Panc1 (cell line): ENCODE data around the gene CLUH. TPM values are rescaled to one million over a fixed set of nuclear protein-coding genes. Genes with fewer than 3 reads are reported as not detected.

Experiments used
- ATAC-seq: fragments of 200-7000 bp; cut with Tn5 transposase; 2 replicates; pipeline ENCODE4 v1.9.1; 2020; ENCODE audit warnings: mild to moderate bottlenecking, moderate library complexity
- BruUV-seq: library from RNA; stranded (reverse); fragments of 400-500 nt; replicated peaks from 2 replicates; lab custom pipeline; 2021; lab: Mats Ljungman, UMichigan
- CTCF ChIA-PET: fragments of 300-600 bp; sonication (Branson Sonifier 250); formaldehyde crosslinking; loops from one replicate; lab custom pipeline; 2022; ENCODE audit warnings: antibody characterized with exemption; lab: Charles Lee
- POLR2A ChIA-PET: fragments of 300-600 bp; sonication (Branson Sonifier 250); formaldehyde crosslinking; loops from one replicate; lab custom pipeline; 2022; ENCODE audit warnings: antibody characterized with exemption; lab: Charles Lee
- DNase-seq: peaks from one replicate; pipeline ENCODE4 v3.0.0-alpha.2; 2010; ENCODE audit warnings: low read depth, low spot score
- H3K27ac ChIP-seq: 2 replicates; pipeline ENCODE4 v1.5.1; 2011; ENCODE audit warnings: mild to moderate bottlenecking, low read length, inconsistent platforms
- H3K27me3 ChIP-seq: fragments of 200-500 bp; sonication (Bioruptor generic); 2 replicates; pipeline ENCODE4 v1.6.0; 2014; ENCODE audit warnings: low read length, inconsistent platforms; ENCODE audit not compliant: control insufficient read depth, insufficient read depth
- H3K36me3 ChIP-seq: fragments of 200-500 bp; sonication (Bioruptor generic); 2 replicates; pipeline ENCODE4 v1.5.1; 2014; ENCODE audit warnings: inconsistent platforms, mild to moderate bottlenecking, low read length, moderate library complexity; ENCODE audit not compliant: control insufficient read depth, insufficient read depth
- H3K4me1 ChIP-seq: 2 replicates; pipeline ENCODE4 v1.5.1; 2011; ENCODE audit warnings: inconsistent platforms, mild to moderate bottlenecking, low read length, moderate library complexity; ENCODE audit not compliant: control insufficient read depth, insufficient read depth
- H3K4me3 ChIP-seq, 2 experiments: 2 replicates each; pipeline ENCODE4 v1.5.1; 2011 to 2012; ENCODE audit warnings: low read depth in 2 of 2, low read length in 2 of 2, mild to moderate bottlenecking in 2 of 2, inconsistent platforms in 1 of 2, moderate library complexity in 1 of 2
- H3K9me3 ChIP-seq: fragments of 200-500 bp; sonication (Bioruptor generic); 2 replicates; pipeline ENCODE4 v1.5.1; 2014; ENCODE audit warnings: low read depth, mild to moderate bottlenecking, inconsistent platforms, low read length, moderate library complexity; ENCODE audit not compliant: control insufficient read depth, insufficient read depth
- CTCF ChIP-seq: fragments of 450-650 bp; IDR thresholded peaks from 2 replicates; pipeline ENCODE4 v1.5.1; 2017; ENCODE audit warnings: mild to moderate bottlenecking
- POLR2AphosphoS5 ChIP-seq: IDR thresholded peaks from 2 replicates; pipeline ENCODE4 v1.6.1; 2012; ENCODE audit warnings: mild to moderate bottlenecking, low read depth, low read length, moderate library complexity
- REST ChIP-seq, 2 experiments: IDR thresholded peaks; 2 replicates each; pipeline ENCODE4 v1.6.1; 2011 to 2012; ENCODE audit warnings: low read depth in 2 of 2, control low read depth in 1 of 2, low read length in 1 of 2, mild to moderate bottlenecking in 1 of 2, moderate library complexity in 1 of 2; ENCODE audit not compliant: insufficient read depth in 1 of 2
- SIN3A ChIP-seq: IDR thresholded peaks from 2 replicates; pipeline ENCODE4 v1.6.1; 2012; ENCODE audit warnings: low read depth, mild to moderate bottlenecking, low read length, moderate library complexity, borderline replicate concordance; ENCODE audit not compliant: insufficient read depth
- TCF7L2 ChIP-seq: IDR thresholded peaks from 2 replicates; pipeline ENCODE4 v1.6.1; 2011; ENCODE audit warnings: mild to moderate bottlenecking, low read depth, low read length, inconsistent platforms
- in situ Hi-C: cut with HindIII; loops from 2 replicates; pipeline ENCODE4 v1.10.0; 2016; ENCODE audit warnings: low sequenced_read_pairs, low pct_unique_long_range_greater_than_20kb
- intact Hi-C: fragments of 100-400 bp; cut with micrococcal nuclease; formaldehyde crosslinking; loops from one replicate; pipeline ENCODE4 v1.10.0; 2022; ENCODE audit not compliant: unreplicated experiment
- total RNA-seq: library from RNA; stranded (reverse); gene quantifications from one replicate; pipeline ENCODE4 v1.2.1, GENCODE V29; 2021; ENCODE audit not compliant: unreplicated experiment

CLUH gene
- total RNA-seq, 1 experiment from 2014 or later, result 119 TPM

- Histone ChIP-seq H3K36me3 (no peaks in the 10 kb centered on the region), H3K4me3 (no peak overlapping the region), H3K27me3 (no peaks in the 10 kb centered on the region), H3K4me1 (no peaks in the 10 kb centered on the region), H3K27ac (no peak overlapping the region), H3K9me3 (no peaks in the 10 kb centered on the region)
- DNase-seq, result no peak
- intact Hi-C loops (no loop called here), in situ Hi-C loops (no loop called here)
- ATAC-seq, result no peak
- CTCF ChIA-PET, result no interaction called here
- POLR2A ChIA-PET, result interaction anchor here (0.6 kb wide), 1 partner anchor 73 kb away, joined by 8 read pairs; no protein-coding TSS in a partner anchor
- no TSS peak for BruUV-seq
- TF ChIP-seq TCF7L2 (no peak), POLR2AphosphoS5 (no peak), REST (IDR thresholded peaks at IDR 0.05; ENCODE audit: insufficient read depth in 1 of 2, low read depth in 2 of 2, low read length in 1 of 2) (no peak), SIN3A (no peak), CTCF (no peak)
Observed at GRCh38 chr17:2695243-2695960, 16.2 kb downstream of the CLUH start.

GRCh38 chr17:2694381-2695242, 17.0 kb downstream of the CLUH start:
- BruUV-seq, result no TSS peak
- no peak for DNase-seq
- no peak for ATAC-seq
- Histone ChIP-seq H3K36me3 (no peaks in the 10 kb centered on the region), H3K27ac (no peak overlapping the region), H3K4me1 (no peaks in the 10 kb centered on the region; the same call in 1 of the 2 replicates), H3K27me3 (no peaks in the 10 kb centered on the region), H3K4me3 (no peak overlapping the region), H3K9me3 (no peaks in the 10 kb centered on the region)
- in situ Hi-C loops (no loop called here), intact Hi-C loops (no loop called here)
- CTCF ChIA-PET, result no interaction called here
- POLR2A ChIA-PET, result interaction anchor here (0.6 kb wide), 1 partner anchor 72 kb away, joined by 8 read pairs; no protein-coding TSS in a partner anchor
- TF ChIP-seq REST (IDR thresholded peaks at IDR 0.05; ENCODE audit: insufficient read depth in 1 of 2, low read depth in 2 of 2, low read length in 1 of 2), result no peak
